Prostate gland (tissue), 2 donors: Measurements from ENCODE around the gene PTPRCAP. TPM values are rescaled to one million over a fixed set of nuclear protein-coding genes. Genes with fewer than 3 reads are reported as not detected.
A peak's percentile ranks its signal among the peaks of the same experiment; 100 is the strongest.

Experiments used
- DNase-seq: peaks from one replicate; pipeline ENCODE4 v3.0.0-alpha.2; 2019; ENCODE audit warnings: low spot score
- H3K27ac ChIP-seq, 2 donors: fragments of 200-600 bp; sonication (generic); 2 replicates each; pipeline ENCODE4 v1.5.1; 2017 to 2019
- H3K27me3 ChIP-seq: fragments of 200-600 bp; sonication (generic); replicated peaks from 2 replicates; pipeline ENCODE4 v1.5.1; 2019; ENCODE audit not compliant: insufficient read depth
- H3K36me3 ChIP-seq, 2 donors: fragments of 200-600 bp; sonication (generic); 1 replicate in 1 of 2; 2 replicates in 1 of 2; pipeline versions ENCODE4 v1.5.1 to v1.8.1; 2017 to 2019
- H3K4me1 ChIP-seq: fragments of 200-600 bp; sonication (generic); replicated peaks from 2 replicates; pipeline ENCODE4 v1.5.1; 2019
- H3K4me3 ChIP-seq, 2 donors: fragments of 200-600 bp; sonication (generic); 2 replicates each; pipeline ENCODE4 v1.5.1; 2017 to 2019
- H3K9me3 ChIP-seq: fragments of 200-600 bp; sonication (generic); 2 replicates; pipeline ENCODE4 v1.5.1; 2017
- POLR2A ChIP-seq: fragments of 450-650 bp; IDR thresholded peaks from one replicate; pipeline ENCODE4 v1.6.1; 2016; ENCODE audit warnings: antibody characterized with exemption, mild to moderate bottlenecking
- POLR2AphosphoS5 ChIP-seq: sonication (generic); formaldehyde crosslinking; IDR thresholded peaks from one replicate; pipeline ENCODE4 v1.6.1; 2017; ENCODE audit warnings: antibody characterized with exemption
- WGBS: methylation state at CpG from one replicate; pipeline ENCODE4 v1.1.5; 2018; 5-methylcytosine and 5-hydroxymethylcytosine counted together
- intact Hi-C: fragments of 100-400 bp; cut with DNase I; formaldehyde crosslinking; loops from one replicate; pipeline ENCODE4 v1.14.2; 2022
- total RNA-seq, 2 donors: library from RNA; depleted of rRNA; stranded (reverse); fragments of >200 nt; gene quantifications; one replicate each; pipeline ENCODE4 v1.1.0, GENCODE V29; 2016
- TF ChIP-seq, protein P1 (sequence below), 4 experiments: fragments of 200-600 bp in 2 of 4; fragments of 450-650 bp in 2 of 4; sonication (generic) in 2 of 4; IDR thresholded peaks; 1 replicate in 3 of 4; 2 replicates in 1 of 4; pipeline ENCODE4 v1.5.1; 2016 to 2019; ENCODE audit warnings: antibody characterized with exemption in 4 of 4, mild to moderate bottlenecking in 2 of 4, moderate library complexity in 2 of 4

The PTPRCAP gene
- total RNA-seq, 2 donors from 2014 or later: 2.9 to 5.9 TPM

DNA sequence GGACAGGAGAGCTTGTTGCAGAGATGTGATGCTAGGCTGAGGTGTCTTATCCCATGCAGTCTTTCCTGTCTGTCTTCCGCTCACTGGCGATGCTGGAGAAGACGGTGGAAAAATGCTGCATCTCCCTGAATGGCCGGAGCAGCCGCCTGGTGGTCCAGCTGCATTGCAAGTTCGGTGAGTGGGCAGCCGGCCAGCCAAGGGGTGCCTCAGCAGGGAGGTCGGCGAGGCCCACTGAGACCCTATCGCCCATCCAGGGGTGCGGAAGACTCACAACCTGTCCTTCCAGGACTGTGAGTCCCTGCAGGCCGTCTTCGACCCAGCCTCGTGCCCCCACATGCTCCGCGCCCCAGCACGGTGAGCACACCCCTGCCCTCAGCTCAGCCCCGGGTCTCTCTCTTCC is 44.0 kb downstream of the PTPRCAP start:
- H3K9me3 ChIP-seq: no peaks in the 10 kb centered on the region
- peaks cover 3 to 4% of the 10 kb centered on the region in 2 donors for H3K36me3 ChIP-seq
- DNase-seq: no peak
- no peaks in the 10 kb centered on the region for H3K27me3 ChIP-seq
- no peak overlapping the region for H3K27ac ChIP-seq
- H3K4me1 ChIP-seq: peaks cover 6% of the 10 kb centered on the region
- TF ChIP-seq, protein P1, sequence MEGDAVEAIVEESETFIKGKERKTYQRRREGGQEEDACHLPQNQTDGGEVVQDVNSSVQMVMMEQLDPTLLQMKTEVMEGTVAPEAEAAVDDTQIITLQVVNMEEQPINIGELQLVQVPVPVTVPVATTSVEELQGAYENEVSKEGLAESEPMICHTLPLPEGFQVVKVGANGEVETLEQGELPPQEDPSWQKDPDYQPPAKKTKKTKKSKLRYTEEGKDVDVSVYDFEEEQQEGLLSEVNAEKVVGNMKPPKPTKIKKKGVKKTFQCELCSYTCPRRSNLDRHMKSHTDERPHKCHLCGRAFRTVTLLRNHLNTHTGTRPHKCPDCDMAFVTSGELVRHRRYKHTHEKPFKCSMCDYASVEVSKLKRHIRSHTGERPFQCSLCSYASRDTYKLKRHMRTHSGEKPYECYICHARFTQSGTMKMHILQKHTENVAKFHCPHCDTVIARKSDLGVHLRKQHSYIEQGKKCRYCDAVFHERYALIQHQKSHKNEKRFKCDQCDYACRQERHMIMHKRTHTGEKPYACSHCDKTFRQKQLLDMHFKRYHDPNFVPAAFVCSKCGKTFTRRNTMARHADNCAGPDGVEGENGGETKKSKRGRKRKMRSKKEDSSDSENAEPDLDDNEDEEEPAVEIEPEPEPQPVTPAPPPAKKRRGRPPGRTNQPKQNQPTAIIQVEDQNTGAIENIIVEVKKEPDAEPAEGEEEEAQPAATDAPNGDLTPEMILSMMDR (IDR thresholded peaks at IDR 0.05): no peak
- TF ChIP-seq POLR2A (no peak), POLR2AphosphoS5 (no peak)
- intact Hi-C loops: no loop called here
- H3K4me3 ChIP-seq: no peak overlapping the region
- 90% methylated on average over 18 of the region's 18 CpGs for WGBS

- H3K27me3 ChIP-seq: no peaks in the 10 kb centered on the region
- no peak for DNase-seq
- intact Hi-C loops: no loop called here
- peaks cover 6% of the 10 kb centered on the region for H3K4me1 ChIP-seq
- H3K27ac ChIP-seq: peak overlapping the region; percentile 72 to 80
- no peaks in the 10 kb centered on the region for H3K9me3 ChIP-seq
- peak overlapping the region; percentile 78 to 88 for H3K4me3 ChIP-seq
- 8% methylated on average over 25 of the region's 31 CpGs for WGBS
- TF ChIP-seq, protein P1 (IDR thresholded peaks at IDR 0.05): no peak
- no peak for TF ChIP-seq POLR2A
- TF ChIP-seq POLR2AphosphoS5: no peak
- H3K36me3 ChIP-seq: no peaks in the 10 kb centered on the region
These were observed 45.2 kb downstream of the PTPRCAP start for GRCh38 chr11:67392183-67392715.

GRCh38 chr11:67391304-67392182 is 45.9 kb downstream of the PTPRCAP start, which contains the start of gene RAD9A:
RAD9A (plus strand) TSS chr11:67391986; CDS start chr11:67392045, 59 bp downstream.
- WGBS: under 1% methylated on average over 69 of the region's 75 CpGs
- no peaks in the 10 kb centered on the region for H3K27me3 ChIP-seq
- H3K4me1 ChIP-seq: peaks cover 6% of the 10 kb centered on the region
- intact Hi-C loops: no loop called here
- peak; percentile 93 for DNase-seq
- peak within 1 kb of the TSS; percentile 72 to 80 for H3K27ac ChIP-seq
- peak within 1 kb of the TSS; percentile 78 to 88 for H3K4me3 ChIP-seq
- TF ChIP-seq POLR2AphosphoS5 (peak; percentile 90), POLR2A (peak; percentile 33)
- TF ChIP-seq, protein P1 (IDR thresholded peaks at IDR 0.05): peak in 1 of 4 experiments; percentile 16
- H3K9me3 ChIP-seq: no peaks in the 10 kb centered on the region
- no peaks in the 10 kb centered on the region for H3K36me3 ChIP-seq

GRCh38 chr11:67390947-67391303 is 46.6 kb downstream of the PTPRCAP start:
- DNase-seq: no peak
- peak overlapping the region; percentile 72 to 80 for H3K27ac ChIP-seq
- no peaks in the 10 kb centered on the region for H3K27me3 ChIP-seq
- 9% methylated on average over 15 of the region's 15 CpGs for WGBS
- H3K36me3 ChIP-seq: no peaks in the 10 kb centered on the region
- peaks cover 6% of the 10 kb centered on the region for H3K4me1 ChIP-seq
- no peaks in the 10 kb centered on the region for H3K9me3 ChIP-seq
- intact Hi-C loops: no loop called here
- TF ChIP-seq POLR2A (no peak), POLR2AphosphoS5 (no peak)
- TF ChIP-seq, protein P1 (IDR thresholded peaks at IDR 0.05): no peak
- H3K4me3 ChIP-seq: peak overlapping the region; percentile 78 to 88
